ENCODE measurements around the gene TRIML1. TPM values are rescaled to one million over a fixed set of nuclear protein-coding genes. Genes with fewer than 3 reads are reported as not detected.

Gene TRIML1
- total and polyA plus RNA-seq, 11 donors, result not detected

GRCh38 chr4:188113156-188113555 is 26.1 kb upstream of the TRIML1 start:
- intact Hi-C loops (cut with DNase I), result no loop called here
- Histone ChIP-seq H3K27ac (no peak overlapping the region), H3K4me3 (no peak overlapping the region), H3K27me3 (peaks cover 0 to 6% (median 0%) of the 10 kb centered on the region in 9 donors), H3K4me1 (no peaks in the 10 kb centered on the region), H3K36me3 (no peaks in the 10 kb centered on the region), H3K9me3 (no peaks in the 10 kb centered on the region)
- DNase-seq (no peak), ATAC-seq (no peak)
- TF ChIP-seq, protein P1, sequence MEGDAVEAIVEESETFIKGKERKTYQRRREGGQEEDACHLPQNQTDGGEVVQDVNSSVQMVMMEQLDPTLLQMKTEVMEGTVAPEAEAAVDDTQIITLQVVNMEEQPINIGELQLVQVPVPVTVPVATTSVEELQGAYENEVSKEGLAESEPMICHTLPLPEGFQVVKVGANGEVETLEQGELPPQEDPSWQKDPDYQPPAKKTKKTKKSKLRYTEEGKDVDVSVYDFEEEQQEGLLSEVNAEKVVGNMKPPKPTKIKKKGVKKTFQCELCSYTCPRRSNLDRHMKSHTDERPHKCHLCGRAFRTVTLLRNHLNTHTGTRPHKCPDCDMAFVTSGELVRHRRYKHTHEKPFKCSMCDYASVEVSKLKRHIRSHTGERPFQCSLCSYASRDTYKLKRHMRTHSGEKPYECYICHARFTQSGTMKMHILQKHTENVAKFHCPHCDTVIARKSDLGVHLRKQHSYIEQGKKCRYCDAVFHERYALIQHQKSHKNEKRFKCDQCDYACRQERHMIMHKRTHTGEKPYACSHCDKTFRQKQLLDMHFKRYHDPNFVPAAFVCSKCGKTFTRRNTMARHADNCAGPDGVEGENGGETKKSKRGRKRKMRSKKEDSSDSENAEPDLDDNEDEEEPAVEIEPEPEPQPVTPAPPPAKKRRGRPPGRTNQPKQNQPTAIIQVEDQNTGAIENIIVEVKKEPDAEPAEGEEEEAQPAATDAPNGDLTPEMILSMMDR (IDR thresholded peaks at IDR 0.05), result no peak
- TF ChIP-seq POLR2A (IDR thresholded peaks at IDR 0.05), result no peak
- 88 to 89% (median 88%) methylated on average over 9 of the region's 9 CpGs for WGBS, 4 donors

- no peak for DNase-seq
- WGBS, 4 donors, result 73 to 85% (median 80%) methylated on average over 13 to 16 of the region's 16 CpGs
- no peaks in the 10 kb centered on the region for H3K9me3 ChIP-seq
- intact Hi-C loops (cut with DNase I), result no loop called here
- no peak overlapping the region for H3K27ac ChIP-seq
- no peak for ATAC-seq
- no peak overlapping the region for H3K4me3 ChIP-seq
- H3K27me3 ChIP-seq, result no peaks in the 10 kb centered on the region
- H3K4me1 ChIP-seq, result no peaks in the 10 kb centered on the region
- TF ChIP-seq, protein P1 (IDR thresholded peaks at IDR 0.05), result no peak
- TF ChIP-seq POLR2A (IDR thresholded peaks at IDR 0.05), result no peak
- no peaks in the 10 kb centered on the region for H3K36me3 ChIP-seq
Observed at GRCh38 chr4:188117631-188118324, 21.5 kb upstream of the TRIML1 start.

DNA sequence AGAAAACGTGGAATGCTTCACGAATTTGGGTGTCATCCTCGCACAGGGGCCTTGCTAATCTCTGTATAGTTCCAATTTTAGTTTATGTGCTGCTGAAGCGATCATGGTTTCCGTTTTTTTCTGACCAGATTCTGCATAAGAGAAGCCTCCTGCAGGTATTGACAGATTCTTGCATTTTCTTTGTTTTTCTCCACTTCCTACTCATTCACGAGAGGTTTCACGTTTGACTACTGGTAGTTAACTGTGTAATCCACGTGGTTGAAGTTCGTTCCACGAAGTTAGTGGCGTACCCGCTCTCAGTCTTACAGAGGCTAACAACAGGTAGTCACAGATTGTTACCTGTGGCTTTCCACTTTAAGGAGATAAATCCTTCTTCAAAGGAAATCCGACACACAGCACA is 17.7 kb upstream of the TRIML1 start:
- H3K27me3 ChIP-seq, result no peaks in the 10 kb centered on the region
- H3K36me3 ChIP-seq, result no peaks in the 10 kb centered on the region
- H3K4me3 ChIP-seq, result no peak overlapping the region
- 51 to 60% (median 55%) methylated on average over 13 of the region's 13 CpGs for WGBS, 4 donors
- TF ChIP-seq, protein P1 (IDR thresholded peaks at IDR 0.05), result no peak
- no peak for TF ChIP-seq POLR2A (IDR thresholded peaks at IDR 0.05)
- DNase-seq (no peak), ATAC-seq (no peak)
- no peaks in the 10 kb centered on the region for H3K9me3 ChIP-seq
- H3K4me1 ChIP-seq, result no peaks in the 10 kb centered on the region
- no peak overlapping the region for H3K27ac ChIP-seq
- intact Hi-C loops (cut with DNase I), result no loop called here

- TF ChIP-seq, protein P1 (IDR thresholded peaks at IDR 0.05), result no peak
- no peak for TF ChIP-seq POLR2A (IDR thresholded peaks at IDR 0.05)
- Histone ChIP-seq H3K4me3 (no peak overlapping the region), H3K9me3 (no peaks in the 10 kb centered on the region), H3K4me1 (no peaks in the 10 kb centered on the region), H3K27me3 (no peaks in the 10 kb centered on the region), H3K27ac (no peak overlapping the region), H3K36me3 (no peaks in the 10 kb centered on the region)
- 65 to 78% (median 71%) methylated on average over 5 of the region's 5 CpGs for WGBS, 4 donors
- no peak for ATAC-seq
- DNase-seq, result no peak
- intact Hi-C loops (cut with DNase I), result no loop called here
Observed at GRCh38 chr4:188127214-188127874, 11.9 kb upstream of the TRIML1 start.
